ENCODE measurements around the gene SLC4A5.

GRCh38 chr2:74255660-74256213 is 87.5 kb downstream of the SLC4A5 start:
- no peak for TF ChIP-seq CTCF (conservative IDR thresholded peaks at IDR 0.05; ENCODE audit: low read depth, low read length)
- TF ChIP-seq EZH2 (IDR thresholded peaks at IDR 0.05; ENCODE audit: borderline replicate concordance, low read depth, low read length, poor library complexity, severe bottlenecking): no peak

Measured in A673 (cell line).